ENCODE measurements around the gene PFKP. TPM values are rescaled to one million over a fixed set of nuclear protein-coding genes. Genes with fewer than 3 reads are reported as not detected.

Gene PFKP
- total RNA-seq, 4 donors from 2014 or later = 53.9 to 93.9 (median 66.2) TPM

- no peak for TF ChIP-seq POLR2A (IDR thresholded peaks at IDR 0.05)
- no peak for TF ChIP-seq EP300 (IDR thresholded peaks at IDR 0.05; ENCODE audit: low read depth)
- TF ChIP-seq POLR2AphosphoS5 (IDR thresholded peaks at IDR 0.05) = no peak
- TF ChIP-seq CTCF (IDR thresholded peaks at IDR 0.05) = no peak
- no peak for DNase-seq
- H3K4me1 ChIP-seq = peaks cover 10 to 27% (median 16%) of the 10 kb centered on the region in 4 donors
- no peaks in the 10 kb centered on the region for H3K27me3 ChIP-seq
- H3K4me3 ChIP-seq = no peak overlapping the region
- H3K27ac ChIP-seq = peak overlapping the region; percentile 2 to 43 (median 34)
- intact Hi-C loops (cut with DNase I; ENCODE audit: low total_unique reads) (no loop called here), in situ Hi-C loops (cut with MboI; ENCODE audit: low pct_ligation_motif_present in 1 of 4, low pct_unique_long_range_greater_than_20kb in 1 of 4, low sequenced_read_pairs in 3 of 4) (no loop called here)
- WGBS, 2 donors (ENCODE audit: low coverage in 1 of 2) = 80 to 94% methylated on average over 3 to 12 of the region's 12 CpGs
- H3K36me3 ChIP-seq = no peaks in the 10 kb centered on the region
- no peaks in the 10 kb centered on the region for H3K9me3 ChIP-seq
Observed at GRCh38 chr10:3090388-3090787, 23.0 kb downstream of the PFKP start.

DNA sequence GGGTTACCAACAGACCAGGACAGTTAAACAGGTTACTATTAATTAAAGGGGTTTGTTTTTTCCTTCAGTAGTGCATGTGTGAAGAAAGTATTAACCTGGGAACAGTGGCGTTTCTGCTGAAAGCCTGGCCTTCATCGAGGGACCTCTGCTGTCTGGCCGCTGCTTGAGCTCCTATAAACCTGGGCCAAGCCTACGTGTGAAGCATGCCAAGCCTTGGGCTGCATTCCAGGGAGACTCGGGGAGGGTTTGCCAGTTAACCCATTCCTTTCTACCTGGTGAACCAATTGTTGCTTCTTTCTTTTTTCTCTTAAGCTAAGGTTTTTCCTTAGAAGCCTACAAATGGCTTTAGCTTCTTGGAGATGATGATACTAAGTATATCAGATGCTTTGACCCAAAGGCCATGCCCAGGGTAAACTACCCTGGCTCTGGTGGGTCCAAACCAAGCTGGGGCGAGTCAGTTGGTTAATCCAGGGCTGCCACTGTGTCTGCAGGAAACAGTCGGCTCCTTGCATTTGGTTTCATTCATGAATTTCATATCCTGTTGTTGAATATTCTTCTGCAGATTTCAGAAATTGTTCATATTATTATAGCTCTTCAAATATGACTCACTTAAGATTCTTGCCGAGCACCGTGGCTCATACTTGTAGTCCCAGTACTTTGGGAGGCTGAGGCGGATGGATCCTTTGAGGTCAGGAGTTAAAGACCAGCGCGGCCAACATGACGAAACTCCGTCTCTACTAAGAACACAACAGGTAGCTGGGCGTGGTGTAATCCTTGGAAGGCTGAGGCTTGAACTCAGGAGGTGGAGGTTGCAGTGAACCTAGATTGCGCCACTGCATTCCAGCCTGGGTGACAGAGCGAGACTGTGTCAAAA is 23.8 kb downstream of the PFKP start:
- DNase-seq = peak; percentile 54
- 53 to 62% methylated on average over 10 to 17 of the region's 17 CpGs for WGBS, 2 donors (ENCODE audit: low coverage in 1 of 2)
- intact Hi-C loops (cut with DNase I; ENCODE audit: low total_unique reads) = no loop called here
- no peaks in the 10 kb centered on the region for H3K36me3 ChIP-seq
- H3K9me3 ChIP-seq = no peaks in the 10 kb centered on the region
- in situ Hi-C loops (cut with MboI; ENCODE audit: low pct_ligation_motif_present in 1 of 4, low pct_unique_long_range_greater_than_20kb in 1 of 4, low sequenced_read_pairs in 3 of 4) = no loop called here
- no peak overlapping the region for H3K4me3 ChIP-seq
- TF ChIP-seq EP300 (IDR thresholded peaks at IDR 0.05; ENCODE audit: low read depth) (no peak), POLR2A (IDR thresholded peaks at IDR 0.05) (no peak), POLR2AphosphoS5 (IDR thresholded peaks at IDR 0.05) (no peak), CTCF (IDR thresholded peaks at IDR 0.05) (no peak)
- H3K27ac ChIP-seq = peak overlapping the region; percentile 2 to 43 (median 34)
- H3K4me1 ChIP-seq = peaks cover 16 to 35% (median 22%) of the 10 kb centered on the region in 4 donors
- no peaks in the 10 kb centered on the region for H3K27me3 ChIP-seq

GRCh38 chr10:3091921-3092320 is 24.6 kb downstream of the PFKP start:
- Histone ChIP-seq H3K4me1 (peaks cover 20 to 40% (median 26%) of the 10 kb centered on the region in 4 donors), H3K27ac (peak overlapping the region in 2 of 4 donors; percentile 33 to 43), H3K9me3 (no peaks in the 10 kb centered on the region), H3K4me3 (no peak overlapping the region), H3K27me3 (no peaks in the 10 kb centered on the region), H3K36me3 (no peaks in the 10 kb centered on the region)
- DNase-seq = no peak
- in situ Hi-C loops (cut with MboI; ENCODE audit: low pct_ligation_motif_present in 1 of 4, low pct_unique_long_range_greater_than_20kb in 1 of 4, low sequenced_read_pairs in 3 of 4) (no loop called here), intact Hi-C loops (cut with DNase I; ENCODE audit: low total_unique reads) (no loop called here)
- 80 to 93% methylated on average over 4 to 5 of the region's 5 CpGs for WGBS, 2 donors (ENCODE audit: low coverage in 1 of 2)
- TF ChIP-seq POLR2A (IDR thresholded peaks at IDR 0.05) (no peak), CTCF (IDR thresholded peaks at IDR 0.05) (no peak), EP300 (IDR thresholded peaks at IDR 0.05; ENCODE audit: low read depth) (no peak), POLR2AphosphoS5 (IDR thresholded peaks at IDR 0.05) (no peak)

GRCh38 chr10:3093996-3094395 is 26.6 kb downstream of the PFKP start:
- 97 to 100% methylated on average over 2 to 5 of the region's 5 CpGs for WGBS, 2 donors (ENCODE audit: low coverage in 1 of 2)
- no peaks in the 10 kb centered on the region for H3K27me3 ChIP-seq
- intact Hi-C loops (cut with DNase I; ENCODE audit: low total_unique reads) (no loop called here), in situ Hi-C loops (cut with MboI; ENCODE audit: low pct_ligation_motif_present in 1 of 4, low pct_unique_long_range_greater_than_20kb in 1 of 4, low sequenced_read_pairs in 3 of 4) (no loop called here)
- H3K9me3 ChIP-seq = no peaks in the 10 kb centered on the region
- no peak overlapping the region for H3K4me3 ChIP-seq
- DNase-seq = no peak
- H3K27ac ChIP-seq = peak overlapping the region; percentile 65 to 83 (median 74)
- H3K36me3 ChIP-seq = no peaks in the 10 kb centered on the region
- peaks cover 20 to 40% (median 26%) of the 10 kb centered on the region in 4 donors for H3K4me1 ChIP-seq
- TF ChIP-seq POLR2A (IDR thresholded peaks at IDR 0.05) (no peak), CTCF (IDR thresholded peaks at IDR 0.05) (no peak), POLR2AphosphoS5 (IDR thresholded peaks at IDR 0.05) (no peak), EP300 (IDR thresholded peaks at IDR 0.05; ENCODE audit: low read depth) (no peak)
